IPS-NIHi11 (cell line): ENCODE results near the gene CCDC85A.

Source experiments
- DNase-seq: peaks from one replicate; pipeline ENCODE4 v3.0.0; 2012; ENCODE audit warnings: mixed read lengths, low spot score

The CCDC85A gene

DNA sequence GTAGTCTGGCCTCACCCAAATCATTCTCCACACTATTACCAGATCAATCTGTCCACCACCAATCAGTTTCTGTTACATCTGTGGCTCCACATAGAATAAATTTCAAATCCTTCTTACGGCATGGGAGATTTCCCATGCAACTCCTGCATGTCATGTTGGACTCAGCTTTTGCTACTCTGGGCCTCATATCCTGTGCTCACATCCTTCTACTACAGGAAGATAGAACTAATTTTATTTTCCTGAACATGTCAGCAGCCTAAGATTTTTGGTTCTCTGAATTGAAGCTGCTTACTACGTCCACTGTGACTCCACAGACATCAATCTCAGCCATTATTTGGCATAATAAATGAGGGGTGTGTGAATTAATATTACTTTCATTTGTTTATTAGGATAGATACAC is 181.1 kb downstream of the CCDC85A start:
- no peak for DNase-seq

DNA sequence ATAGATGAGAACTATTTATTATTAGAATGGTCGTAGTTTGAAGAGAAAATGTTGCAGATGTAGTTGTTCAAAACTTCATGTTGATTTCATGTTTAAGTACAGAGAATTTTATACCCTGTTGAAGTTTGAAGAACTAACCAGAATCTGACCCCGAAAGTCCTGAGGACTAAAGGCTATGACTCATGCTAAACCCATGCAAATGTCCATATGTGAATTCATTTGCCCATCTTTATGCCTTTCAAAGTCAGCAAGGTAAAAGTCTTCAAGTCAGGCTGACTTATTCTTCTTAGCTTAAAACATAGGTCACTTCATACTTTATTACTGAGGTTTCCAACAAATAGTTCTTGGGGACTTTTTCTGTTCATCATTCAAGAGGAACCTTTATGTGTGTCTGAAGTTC is 185.5 kb downstream of the CCDC85A start:
- no peak for DNase-seq

DNA sequence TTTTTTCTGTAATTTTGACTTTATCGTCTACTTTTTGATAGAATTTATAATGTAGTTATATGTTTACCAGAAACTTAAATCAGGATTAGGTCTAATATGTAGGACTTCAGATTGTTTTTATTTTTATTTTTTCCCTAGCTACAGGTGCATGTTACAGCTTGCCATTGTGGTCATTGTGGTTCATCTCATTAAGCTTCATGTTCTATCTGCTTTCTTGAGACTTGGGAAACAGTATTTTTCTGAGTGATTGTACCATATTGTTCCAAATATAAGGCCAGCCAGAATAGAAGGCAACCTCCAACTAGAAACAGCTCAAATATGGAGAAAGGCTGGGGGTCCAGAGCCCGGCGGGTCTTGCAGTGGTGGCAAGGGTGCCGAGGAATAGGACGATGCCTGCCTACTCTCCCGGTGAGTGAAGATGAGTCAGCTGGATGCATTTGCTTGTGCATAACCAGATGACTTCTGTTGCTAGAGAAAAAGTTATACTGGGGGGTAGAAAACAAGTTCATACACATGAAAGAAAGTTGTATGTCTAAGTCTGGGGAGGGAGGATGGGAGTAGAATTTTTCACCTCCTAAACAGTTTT is 188.4 kb downstream of the CCDC85A start:
- no peak for DNase-seq

DNA sequence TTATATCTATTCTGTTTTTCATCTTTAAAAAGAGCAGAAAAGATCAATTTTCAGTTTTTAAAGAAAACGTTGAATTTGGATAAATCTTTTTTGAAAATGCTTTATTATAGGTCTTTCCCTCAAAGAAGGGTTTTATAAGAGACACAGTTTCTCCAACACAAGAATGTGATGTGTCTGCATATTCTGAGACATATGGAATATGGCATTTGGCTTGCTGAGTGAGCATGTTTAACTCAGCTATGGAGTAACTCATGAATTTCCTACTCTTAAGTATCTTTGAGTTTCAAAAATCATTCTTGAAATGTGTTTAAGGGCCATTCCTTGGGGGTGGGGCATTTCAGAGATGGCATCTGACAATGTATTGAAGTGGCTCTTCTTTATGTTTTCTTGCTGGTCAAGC is 191.5 kb downstream of the CCDC85A start:
- no peak for DNase-seq

DNA sequence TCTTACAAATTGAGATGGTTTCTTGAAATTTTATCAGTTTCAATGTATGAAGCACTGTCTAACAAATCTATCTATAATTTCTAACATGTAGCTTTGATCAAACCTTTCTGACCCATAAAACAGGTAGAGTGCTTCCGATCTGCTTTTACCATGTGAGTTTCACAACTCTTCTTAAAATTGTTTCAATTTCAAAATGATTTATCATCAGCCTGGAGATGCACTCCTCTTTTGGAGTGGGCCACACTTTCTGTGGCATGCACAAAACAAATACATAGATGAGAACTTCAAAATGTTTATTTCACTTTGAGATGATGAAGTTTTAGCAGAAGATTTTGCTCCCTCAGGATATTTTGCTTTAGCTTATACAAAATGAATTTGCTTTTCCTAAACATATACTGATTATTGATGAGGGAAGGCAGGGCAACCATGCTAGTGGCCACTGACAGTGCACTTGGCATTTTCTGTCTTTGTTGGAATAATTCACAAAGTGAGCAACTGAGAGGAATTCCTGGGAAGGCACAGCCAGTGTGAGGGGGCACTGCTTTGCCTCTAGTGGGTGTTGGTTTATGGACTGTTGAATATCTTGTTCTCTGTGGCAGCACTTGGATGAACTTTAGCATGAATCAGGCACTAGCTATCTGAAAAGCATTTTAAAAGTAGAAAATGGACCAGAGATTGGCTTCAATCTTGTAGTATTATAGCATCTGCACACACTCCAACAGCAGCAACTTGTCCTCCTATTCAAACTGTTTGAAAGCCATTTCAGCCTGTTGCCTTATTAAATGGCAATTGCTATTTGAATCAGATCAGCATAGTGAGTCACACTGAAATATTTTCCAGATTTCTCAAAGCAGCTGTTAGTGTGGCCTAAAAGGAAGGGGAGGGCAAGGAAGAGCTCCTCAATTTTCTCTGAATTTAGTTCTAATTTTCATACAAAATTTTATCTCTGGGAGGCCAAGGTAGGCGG is 193.2 kb downstream of the CCDC85A start:
- DNase-seq = no peak

DNA sequence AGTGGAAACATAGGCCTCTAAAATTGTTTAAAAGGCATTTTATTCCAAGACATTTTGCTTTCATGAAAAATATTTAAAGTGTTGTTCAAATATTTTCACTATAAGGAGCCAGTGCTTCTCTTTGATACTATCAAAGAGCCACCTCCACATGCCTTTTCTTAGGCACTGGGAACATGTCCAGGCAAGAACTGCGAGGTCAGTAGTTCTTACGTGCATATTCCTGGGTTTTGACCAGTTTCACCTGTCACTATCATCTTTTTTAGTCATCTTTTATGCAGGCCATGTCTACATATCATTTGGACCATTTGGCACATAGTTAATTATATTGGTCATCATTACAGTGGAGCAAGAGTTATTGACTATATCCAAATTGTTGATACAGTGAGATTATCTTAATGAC is 195.3 kb downstream of the CCDC85A start:
- DNase-seq = no peak

DNA sequence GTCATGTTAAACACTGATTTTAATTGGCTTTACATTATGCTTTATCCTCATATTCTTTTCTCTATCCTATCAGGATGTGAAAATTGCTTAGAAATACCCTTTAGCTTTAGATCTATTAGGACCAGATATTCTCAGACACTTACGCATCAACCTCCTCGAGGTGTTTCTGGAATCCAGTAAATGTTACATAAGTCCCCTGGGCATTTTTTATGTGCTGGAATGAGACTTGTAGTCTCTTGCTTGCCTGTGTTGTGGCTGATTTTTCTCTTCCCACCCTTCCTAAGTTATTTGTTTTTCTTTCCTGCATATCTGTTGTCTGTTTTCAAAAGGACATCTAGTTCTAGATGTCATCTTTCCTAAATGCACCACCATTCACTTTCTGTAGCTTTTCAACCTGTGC is 197.1 kb downstream of the CCDC85A start:
- no peak for DNase-seq

DNA sequence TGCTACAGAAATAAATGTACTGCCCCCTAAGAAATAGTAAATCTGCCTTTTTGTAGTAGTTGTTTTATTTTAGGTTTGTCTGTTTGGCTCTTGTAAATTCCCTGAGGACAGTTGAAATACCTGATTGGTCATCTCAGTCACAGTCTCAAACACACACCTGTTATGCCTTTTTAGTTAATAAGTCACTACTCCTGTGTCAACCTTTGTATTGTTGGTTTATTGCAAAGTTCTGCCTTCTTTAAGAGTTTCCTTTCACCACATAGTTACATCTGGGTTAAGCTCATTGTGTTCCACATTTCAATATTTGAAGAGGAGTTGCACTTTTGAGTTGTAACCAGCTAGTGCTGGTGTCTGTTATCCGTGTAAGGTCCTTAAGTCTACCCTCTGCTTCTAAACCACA is 198.7 kb downstream of the CCDC85A start:
- DNase-seq = no peak

DNA sequence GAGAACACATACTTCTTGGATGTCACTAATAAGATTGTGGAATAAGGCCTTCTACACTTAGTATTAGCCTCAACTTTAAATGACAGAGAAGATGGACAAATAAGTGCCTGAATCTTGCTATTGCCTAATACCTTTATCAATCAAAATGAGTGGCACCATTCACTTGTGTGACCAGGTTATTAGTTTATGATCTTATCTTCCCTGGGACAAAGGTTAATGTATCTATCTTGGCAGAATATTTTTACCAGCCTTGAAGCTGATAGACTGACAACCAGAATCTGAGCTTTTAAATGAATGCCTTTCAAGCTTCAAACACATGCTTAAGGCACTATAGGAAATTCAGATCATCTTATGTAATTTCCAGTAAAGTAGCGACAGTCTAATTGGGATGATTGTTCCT is 202.9 kb downstream of the CCDC85A start:
- no peak for DNase-seq

DNA sequence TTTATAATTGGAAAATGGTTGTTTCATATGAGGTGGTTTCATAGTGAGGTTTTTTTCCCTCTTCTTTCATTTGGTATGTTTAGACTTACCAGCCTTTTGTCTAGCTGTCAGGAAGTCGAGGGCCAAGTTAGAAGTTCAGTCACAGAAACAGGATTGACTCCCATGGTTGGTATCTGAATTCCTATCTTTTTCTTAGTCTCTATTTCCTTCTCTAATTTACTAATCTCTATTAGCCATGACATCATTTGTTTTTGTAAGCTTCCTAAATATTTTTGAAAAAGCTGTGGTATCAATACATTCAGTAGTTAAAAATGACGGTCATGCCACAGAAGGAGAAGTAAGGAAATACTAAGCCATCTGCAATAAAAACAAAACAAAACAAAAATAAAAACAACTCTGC is 206.9 kb downstream of the CCDC85A start:
- no peak for DNase-seq

DNA sequence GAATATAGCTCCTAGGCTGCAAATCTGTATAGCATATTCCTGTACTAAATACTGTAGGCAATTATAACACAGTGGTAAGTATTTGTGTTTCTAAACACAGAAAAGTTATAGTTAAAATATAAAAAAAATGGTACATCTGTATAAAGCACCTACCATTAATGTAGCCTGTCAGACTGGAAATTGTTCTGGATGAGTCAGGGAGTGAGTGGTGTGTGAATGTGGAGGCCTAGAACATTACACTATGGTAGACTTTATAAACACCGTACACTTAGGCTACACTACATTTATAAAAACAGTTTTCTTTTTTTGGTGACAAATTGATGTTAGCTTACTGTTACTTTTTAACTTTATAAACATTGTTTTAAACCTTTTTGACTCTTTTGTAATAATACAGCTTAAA is 226.3 kb downstream of the CCDC85A start:
- DNase-seq = no peak

DNA sequence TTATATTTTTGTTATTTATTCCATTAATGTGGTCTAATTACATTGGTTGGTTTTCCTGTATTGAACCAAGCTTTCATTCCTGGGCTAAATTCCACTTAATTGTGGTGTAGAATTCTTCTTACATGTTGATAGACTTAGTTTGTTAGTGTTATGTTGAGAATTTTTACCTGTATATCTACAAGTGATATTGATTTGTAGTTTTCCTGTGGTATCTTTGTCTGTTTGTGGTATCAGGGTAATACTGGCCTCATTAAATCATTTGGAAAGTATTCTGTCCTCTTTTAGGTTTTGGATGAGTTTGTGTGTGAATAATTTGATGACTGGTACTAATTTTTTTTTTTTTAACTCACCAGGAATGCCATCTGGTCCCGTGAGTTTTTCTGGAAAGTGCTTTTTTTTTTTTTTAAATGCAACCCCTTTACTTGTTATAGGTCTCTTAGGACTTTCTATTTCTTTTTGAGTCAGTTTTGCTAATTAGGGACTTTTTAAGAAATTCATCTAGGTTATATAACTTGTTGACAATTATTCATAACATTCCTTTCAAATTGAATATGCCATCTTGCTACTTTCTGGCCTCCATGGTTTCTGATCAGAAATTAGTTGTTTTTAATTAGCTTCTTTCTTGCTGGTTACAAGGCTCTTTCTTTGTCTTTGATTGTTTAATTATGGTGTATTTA is 232.8 kb downstream of the CCDC85A start:
- DNase-seq = no peak
